Endothelial cell of umbilical vein (primary cell): ENCODE results near the gene VPS9D1. TPM values are rescaled to one million over a fixed set of nuclear protein-coding genes. Genes with fewer than 3 reads are reported as not detected.

Source experiments
- BruUV-seq: library from RNA; stranded (reverse); fragments of 400-500 nt; replicated peaks from 2 replicates; lab custom pipeline; 2021; lab: Mats Ljungman, UMichigan
- CTCF ChIA-PET: fragments of 300-600, 350-600 bp; sonication (Branson Sonifier 250); formaldehyde crosslinking; loops from one replicate; lab custom pipeline; 2021; ENCODE audit warnings: antibody characterized with exemption, inconsistent platforms; lab: Charles Lee
- POLR2A ChIA-PET: fragments of 300-600, 350-600 bp; sonication (Branson Sonifier 250); formaldehyde crosslinking; loops from one replicate; lab custom pipeline; 2021; ENCODE audit warnings: antibody characterized with exemption, inconsistent platforms; lab: Charles Lee
- DNase-seq: peaks from one replicate; pipeline ENCODE4 v3.0.0-alpha.2; 2011; ENCODE audit warnings: low read depth, low spot score
- FAIRE-seq: peaks from 2 replicates; lab custom pipeline; 2011; peaks lifted over from hg19 to GRCh38; lab: Jason Lieb, UNC
- H2AFZ ChIP-seq: 2 replicates; pipeline ENCODE4 v1.6.0; 2012; ENCODE audit warnings: low read depth, low read length, control low read depth, inconsistent platforms
- H3K27ac ChIP-seq: 2 replicates; pipeline ENCODE4 v1.5.1; 2011; ENCODE audit warnings: low read depth, mild to moderate bottlenecking, control low read depth, low read length, moderate library complexity; ENCODE audit not compliant: insufficient read depth
- H3K27me3 ChIP-seq, 2 experiments: 2 replicates each; pipeline versions ENCODE4 v1.6.0 to v1.6.1; 2011; ENCODE audit warnings: low read length in 2 of 2, mixed read lengths in 1 of 2; ENCODE audit not compliant: control insufficient read depth in 2 of 2, insufficient read depth in 2 of 2
- H3K36me3 ChIP-seq, 2 experiments: 2 replicates in 1 of 2; 3 replicates in 1 of 2; pipeline ENCODE4 v1.5.1; 2011; ENCODE audit warnings: low read length in 2 of 2, mild to moderate bottlenecking in 1 of 2, moderate library complexity in 1 of 2; ENCODE audit not compliant: control insufficient read depth in 2 of 2, insufficient read depth in 2 of 2; ENCODE audit errors: extremely low read depth in 1 of 2
- H3K4me1 ChIP-seq: 3 replicates; pipeline ENCODE4 v1.5.1; 2011; ENCODE audit warnings: mild to moderate bottlenecking, low read length; ENCODE audit not compliant: control insufficient read depth, insufficient read depth; ENCODE audit errors: extremely low read depth
- H3K4me2 ChIP-seq: 2 replicates; pipeline ENCODE4 v1.6.1; 2011; ENCODE audit warnings: low read length, control low read depth, mixed read lengths; ENCODE audit not compliant: insufficient read depth
- H3K4me3 ChIP-seq, 3 experiments: fragments of 200-600 bp in 1 of 3; sonication (generic), shearing (Covaris generic) in 1 of 3; replicated peaks in 1 of 3; 2 replicates each; pipeline ENCODE4 v1.5.1; 2011 to 2016; ENCODE audit warnings: control low read depth in 3 of 3, low read length in 3 of 3, mild to moderate bottlenecking in 2 of 3, inconsistent platforms in 1 of 3, low read depth in 1 of 3, moderate library complexity in 1 of 3; ENCODE audit not compliant: insufficient read depth in 1 of 3
- H3K79me2 ChIP-seq: 2 replicates; pipeline ENCODE4 v1.6.0; 2012; ENCODE audit warnings: low read length, inconsistent platforms; ENCODE audit not compliant: control insufficient read depth, insufficient read depth
- H3K9ac ChIP-seq: replicated peaks from 2 replicates; pipeline ENCODE3; 2011; ENCODE audit warnings: low read length, control low read depth; ENCODE audit not compliant: insufficient read depth; ENCODE audit errors: extremely low read depth
- H3K9me1 ChIP-seq: replicated peaks from 3 replicates; pipeline ENCODE4 v1.6.0; 2011; ENCODE audit warnings: mild to moderate bottlenecking, low read length; ENCODE audit not compliant: control insufficient read depth, insufficient read depth; ENCODE audit errors: extremely low read depth
- H3K9me3 ChIP-seq: replicated peaks from 2 replicates; pipeline ENCODE4 v1.5.1; 2012; ENCODE audit warnings: low read length, inconsistent platforms; ENCODE audit not compliant: control insufficient read depth, insufficient read depth
- H4K20me1 ChIP-seq: replicated peaks from 2 replicates; pipeline ENCODE3; 2011; ENCODE audit warnings: mild to moderate bottlenecking, low read length; ENCODE audit not compliant: control insufficient read depth, insufficient read depth; ENCODE audit errors: extremely low read depth
- EZH2 ChIP-seq: IDR thresholded peaks from 2 replicates; pipeline ENCODE4 v1.6.1; 2012; ENCODE audit warnings: borderline replicate concordance, low read depth, mild to moderate bottlenecking, moderate library complexity, low read length, inconsistent platforms; ENCODE audit not compliant: severe bottlenecking
- FOS ChIP-seq: IDR thresholded peaks from 2 replicates; pipeline ENCODE4 v1.6.1; 2011; ENCODE audit warnings: mild to moderate bottlenecking, low read length, moderate library complexity, borderline replicate concordance; ENCODE audit not compliant: insufficient read depth
- GATA2 ChIP-seq: IDR thresholded peaks from 2 replicates; pipeline ENCODE4 v1.7.0; 2011; ENCODE audit warnings: low read depth, mild to moderate bottlenecking, moderate library complexity, mixed read lengths, low read length; ENCODE audit not compliant: insufficient read length, insufficient read depth
- JUN ChIP-seq: IDR thresholded peaks from 2 replicates; pipeline ENCODE4 v1.6.1; 2011; ENCODE audit warnings: borderline replicate concordance, low read depth; ENCODE audit not compliant: insufficient read length, insufficient read depth
- MYC ChIP-seq: IDR thresholded peaks from one replicate; pipeline ENCODE4 v1.6.1; 2011; ENCODE audit warnings: mild to moderate bottlenecking, low read depth, low read length
- POLR2A ChIP-seq: IDR thresholded peaks from 2 replicates; pipeline ENCODE4 v1.6.1; 2012; ENCODE audit warnings: low read depth, mild to moderate bottlenecking, control low read depth, low read length
- POLR2AphosphoS5 ChIP-seq: IDR thresholded peaks from 2 replicates; pipeline ENCODE4 v1.6.1; 2012; ENCODE audit warnings: low read depth, mild to moderate bottlenecking, control low read depth, low read length, moderate library complexity; ENCODE audit not compliant: insufficient read depth
- dilution Hi-C: fragments of 300-500 bp; cut with MboI; formaldehyde crosslinking; loops from one replicate; pipeline ENCODE4 v1.15.0; 2019; ENCODE audit warnings: low sequenced_read_pairs; ENCODE audit not compliant: extremely low pct_ligation_motif_present
- intact Hi-C: fragments of 100-400 bp; cut with micrococcal nuclease; formaldehyde crosslinking; loops from one replicate; pipeline ENCODE4 v1.10.0; 2022
- polyA plus RNA-seq, 4 experiments: library from polyadenylated mRNA; depleted of rRNA in 3 of 4; stranded (reverse) in 3 of 4; unstranded in 1 of 4; fragments of >200 nt; gene quantifications; 2 replicates each; pipeline versions ENCODE4 v1.2.1 to v1.2.3, GENCODE V29; 2011 to 2012; ENCODE audit warnings: missing spikeins in 1 of 4
- total RNA-seq: library from RNA; stranded (reverse); gene quantifications from 2 replicates; pipeline ENCODE4 v1.2.3, GENCODE V29; 2021
- TF ChIP-seq, protein P1 (sequence below): IDR thresholded peaks from 2 replicates; pipeline ENCODE4 v1.6.1; 2011; ENCODE audit not compliant: insufficient read depth, insufficient read length
- TF ChIP-seq, protein P2 (sequence below), 2 donors: IDR thresholded peaks; 1 replicate in 1 of 2; 2 replicates in 1 of 2; pipeline ENCODE4 v1.5.1; 2011; ENCODE audit warnings: low read length in 2 of 2, mild to moderate bottlenecking in 2 of 2, moderate library complexity in 2 of 2, control low read depth in 1 of 2, inconsistent platforms in 1 of 2, low read depth in 1 of 2; ENCODE audit not compliant: insufficient read depth in 1 of 2; ENCODE audit errors: extremely low read depth in 1 of 2

The VPS9D1 gene
- total and polyA plus RNA-seq, 2 donors (not counting 3 experiments of a cell fraction or from before 2014, with no cell fraction given): 15.5 to 17.3 TPM

DNA sequence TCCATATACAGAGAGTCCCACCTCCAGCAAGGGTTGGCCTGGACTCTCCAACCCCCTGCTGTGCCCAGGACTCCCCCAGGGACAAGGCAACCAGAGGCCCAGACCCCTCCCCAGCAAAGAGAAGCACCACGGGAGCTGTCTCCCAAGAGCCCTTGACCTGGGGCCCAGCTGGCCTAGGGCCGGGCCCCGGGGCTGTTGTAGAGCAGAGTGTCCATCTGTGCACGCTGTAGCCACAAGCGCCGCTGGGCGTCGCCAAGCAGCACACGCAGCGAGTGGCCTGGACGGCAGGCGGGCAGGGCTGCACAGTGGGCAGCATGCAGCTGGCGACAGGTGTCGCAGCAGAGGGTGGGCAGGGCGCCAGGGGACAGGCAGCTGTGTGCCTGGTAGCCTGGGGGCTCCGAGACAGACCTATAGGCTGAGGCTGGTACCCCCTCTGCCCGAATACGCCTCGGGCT, 23.5 kb downstream of the VPS9D1 start:
- dilution Hi-C loops: no loop called here
- Histone ChIP-seq H3K9me1 (no peaks in the 10 kb centered on the region), H3K79me2 (no peaks in the 10 kb centered on the region), H3K4me2 (no peak overlapping the region), H3K36me3 (peaks cover 0 to 24% of the 10 kb centered on the region in 2 experiments), H3K27ac (no peak overlapping the region), H3K27me3 (no peaks in the 10 kb centered on the region), H3K9ac (no peak overlapping the region), H3K9me3 (no peaks in the 10 kb centered on the region), H2AFZ (no peak overlapping the region), H3K4me3 (no peak overlapping the region), H4K20me1 (no peaks in the 10 kb centered on the region), H3K4me1 (peaks cover 9% of the 10 kb centered on the region)
- FAIRE-seq (no peak), DNase-seq (no peak)
- ChIA-PET CTCF (interaction anchor here (2.0 kb wide), 1 partner anchor 9 kb away, joined by 5 read pairs; no protein-coding TSS in a partner anchor), POLR2A (no interaction called here)
- TF ChIP-seq JUN (no peak), EZH2 (no peak), MYC (no peak), POLR2A (no peak), POLR2AphosphoS5 (no peak), GATA2 (no peak), FOS (no peak)
- TF ChIP-seq, protein P1, sequence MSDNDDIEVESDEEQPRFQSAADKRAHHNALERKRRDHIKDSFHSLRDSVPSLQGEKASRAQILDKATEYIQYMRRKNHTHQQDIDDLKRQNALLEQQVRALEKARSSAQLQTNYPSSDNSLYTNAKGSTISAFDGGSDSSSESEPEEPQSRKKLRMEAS: no peak
- TF ChIP-seq, protein P2, sequence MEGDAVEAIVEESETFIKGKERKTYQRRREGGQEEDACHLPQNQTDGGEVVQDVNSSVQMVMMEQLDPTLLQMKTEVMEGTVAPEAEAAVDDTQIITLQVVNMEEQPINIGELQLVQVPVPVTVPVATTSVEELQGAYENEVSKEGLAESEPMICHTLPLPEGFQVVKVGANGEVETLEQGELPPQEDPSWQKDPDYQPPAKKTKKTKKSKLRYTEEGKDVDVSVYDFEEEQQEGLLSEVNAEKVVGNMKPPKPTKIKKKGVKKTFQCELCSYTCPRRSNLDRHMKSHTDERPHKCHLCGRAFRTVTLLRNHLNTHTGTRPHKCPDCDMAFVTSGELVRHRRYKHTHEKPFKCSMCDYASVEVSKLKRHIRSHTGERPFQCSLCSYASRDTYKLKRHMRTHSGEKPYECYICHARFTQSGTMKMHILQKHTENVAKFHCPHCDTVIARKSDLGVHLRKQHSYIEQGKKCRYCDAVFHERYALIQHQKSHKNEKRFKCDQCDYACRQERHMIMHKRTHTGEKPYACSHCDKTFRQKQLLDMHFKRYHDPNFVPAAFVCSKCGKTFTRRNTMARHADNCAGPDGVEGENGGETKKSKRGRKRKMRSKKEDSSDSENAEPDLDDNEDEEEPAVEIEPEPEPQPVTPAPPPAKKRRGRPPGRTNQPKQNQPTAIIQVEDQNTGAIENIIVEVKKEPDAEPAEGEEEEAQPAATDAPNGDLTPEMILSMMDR (IDR thresholded peaks at IDR 0.05; ENCODE audit: extremely low read depth in 1 of 2, insufficient read depth in 1 of 2, low read depth in 1 of 2, low read length in 2 of 2): no peak
- intact Hi-C loops: no loop called here
- BruUV-seq: no TSS peak
